Islet precursor cell (in vitro differentiated cells): Measurements from ENCODE around the gene VEZF1.

Source experiments
- DNase-seq: peaks from one replicate; pipeline ENCODE4 v3.0.0-alpha.2; 2018

VEZF1 gene

DNA sequence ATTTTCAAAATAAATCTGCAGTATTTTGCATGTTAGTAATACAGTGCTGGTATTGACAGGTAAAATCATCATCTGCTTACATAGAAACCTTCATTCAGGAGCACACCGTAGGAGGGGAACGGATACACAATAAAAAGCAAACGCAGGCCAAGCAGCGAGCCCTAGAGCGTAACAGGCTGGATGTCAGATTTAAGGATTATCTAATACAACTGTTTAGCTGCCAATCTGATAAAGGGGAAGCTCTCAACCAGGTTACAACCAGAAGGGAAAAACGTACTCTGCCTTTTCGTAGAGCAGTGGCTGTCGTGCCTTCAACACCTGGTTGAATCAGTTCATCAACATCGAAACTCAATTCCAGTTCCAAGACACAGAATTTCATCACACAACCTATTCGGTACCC lies 16.5 kb downstream of the VEZF1 start:
- peak; percentile 38 for DNase-seq

DNA sequence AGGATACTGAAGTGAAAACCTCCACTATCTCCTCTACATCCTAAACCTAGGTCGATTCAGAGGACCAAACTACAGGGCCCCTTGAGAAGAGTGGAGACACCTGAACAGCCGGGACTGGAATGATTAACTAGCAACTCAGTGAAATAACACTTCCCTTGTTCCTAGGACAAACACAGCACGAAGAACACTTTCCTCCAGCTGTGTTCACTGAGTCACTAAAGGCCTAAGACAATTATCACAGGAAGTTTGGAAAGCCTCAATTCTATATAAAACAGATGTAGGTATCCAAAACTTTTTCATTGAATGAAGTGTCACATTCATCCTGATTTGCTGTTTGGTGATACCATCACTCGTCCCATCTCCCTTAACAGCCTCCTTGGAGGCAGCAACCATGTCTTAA lies 17.3 kb downstream of the VEZF1 start:
- peak; percentile 40 for DNase-seq

DNA sequence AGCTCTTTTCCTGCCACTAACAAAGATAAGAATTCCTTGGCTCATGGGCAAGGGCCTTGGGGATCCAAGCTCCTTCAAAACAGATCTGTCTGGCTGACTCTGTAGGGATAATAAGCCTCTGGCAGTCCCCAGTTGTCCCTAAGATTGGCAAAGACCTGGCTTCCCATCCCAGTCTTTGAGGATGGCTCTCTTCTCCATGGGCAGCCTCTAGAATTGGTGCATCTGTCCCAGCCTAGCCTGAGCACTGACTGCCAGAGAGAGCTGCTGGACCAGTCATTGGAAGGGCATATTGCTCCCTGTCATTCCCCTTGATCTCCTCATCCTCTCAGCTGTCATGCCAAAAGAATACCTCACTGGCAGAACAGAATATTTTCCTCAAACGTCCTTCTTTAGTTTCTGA lies 19.6 kb downstream of the VEZF1 start:
- peak; percentile 49 for DNase-seq

DNA sequence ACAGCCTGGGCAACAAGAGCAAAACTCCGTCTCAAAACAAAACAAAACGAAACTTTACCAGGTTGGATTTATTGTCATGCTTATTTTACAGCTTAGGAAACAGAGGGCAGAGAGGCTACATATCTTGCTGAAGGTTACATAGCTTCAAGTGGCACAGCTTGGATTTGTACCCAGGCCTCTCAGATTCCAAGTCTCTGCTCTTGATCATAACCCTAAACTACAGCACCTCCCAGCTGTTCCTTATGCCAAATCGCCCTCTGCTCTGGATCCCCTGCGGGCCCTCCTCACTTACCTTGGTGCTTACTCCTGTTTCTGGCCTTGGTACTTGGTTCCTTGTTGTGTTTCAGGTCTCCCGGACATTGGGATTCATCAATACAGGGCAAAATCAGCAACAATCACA lies 21.2 kb downstream of the VEZF1 start:
- DNase-seq = peak; percentile 48

DNA sequence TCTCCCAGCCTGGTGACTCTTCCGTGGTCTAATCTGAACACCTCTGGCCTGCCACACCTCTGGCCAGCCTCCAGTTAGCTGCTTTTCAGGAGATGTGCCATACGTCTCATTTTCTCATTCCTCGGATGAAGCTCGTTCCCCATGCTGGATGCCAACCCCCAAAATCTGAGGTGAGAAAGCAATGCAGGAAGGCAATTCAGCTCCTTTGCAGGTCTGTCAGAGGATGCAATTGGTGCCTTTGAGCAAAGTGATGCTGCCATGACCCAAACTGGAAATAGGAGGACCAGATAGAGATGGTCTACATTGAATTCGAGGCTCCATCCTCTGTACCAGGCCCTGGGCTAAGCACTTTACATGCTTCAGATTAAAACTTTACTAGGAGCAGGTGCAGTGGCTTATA lies 21.8 kb downstream of the VEZF1 start:
- DNase-seq = no peak

DNA sequence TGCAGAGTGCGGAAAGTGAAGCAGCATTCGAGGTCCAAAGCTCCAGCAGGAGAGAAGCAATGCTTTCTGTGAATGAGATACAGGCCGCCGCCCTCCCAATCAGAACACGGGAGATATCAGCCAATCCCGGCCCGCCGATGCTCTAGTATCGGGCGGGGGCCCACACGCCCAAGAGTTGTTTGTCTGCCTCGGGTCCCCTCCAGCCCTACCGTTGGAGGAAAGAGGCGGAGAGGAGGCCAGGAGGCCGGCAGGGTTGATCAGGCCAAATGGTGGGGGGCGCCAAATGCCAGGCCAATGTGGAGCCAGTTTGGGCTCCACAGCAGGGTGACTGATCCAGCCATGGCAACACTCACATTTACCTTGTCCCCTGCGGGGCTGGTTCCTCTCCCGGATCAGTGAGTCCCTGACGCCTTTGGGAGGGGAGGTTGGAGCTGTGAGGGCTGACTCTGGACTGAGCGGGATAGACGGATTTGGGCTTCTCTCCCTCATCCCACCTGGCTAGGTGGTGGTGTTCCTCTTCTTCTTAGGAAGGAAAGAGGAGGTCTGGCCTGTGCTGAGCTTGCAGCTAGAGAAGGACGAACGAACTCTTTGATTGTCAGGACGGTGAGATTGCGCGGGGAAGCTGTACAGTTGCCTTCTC lies 22.4 kb downstream of the VEZF1 start:
- DNase-seq = peak; percentile 45

DNA sequence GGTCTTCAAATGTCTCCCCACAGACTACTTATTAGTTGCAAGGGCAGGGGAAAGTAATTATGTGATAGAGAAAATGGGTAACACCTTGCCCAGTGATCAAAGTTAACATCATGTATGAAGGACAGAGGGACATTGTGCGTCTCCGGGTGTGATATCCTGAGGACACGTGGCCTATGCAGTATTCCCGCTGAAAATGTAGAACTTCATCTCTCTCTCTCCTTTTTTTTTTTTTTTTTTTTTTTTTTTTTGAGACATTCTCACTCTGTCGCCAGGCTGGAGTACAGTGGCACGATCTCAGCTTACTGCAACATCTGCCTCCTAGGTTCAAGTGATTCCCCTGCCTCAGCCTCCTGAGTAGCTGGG lies 24.9 kb downstream of the VEZF1 start:
- no peak for DNase-seq

DNA sequence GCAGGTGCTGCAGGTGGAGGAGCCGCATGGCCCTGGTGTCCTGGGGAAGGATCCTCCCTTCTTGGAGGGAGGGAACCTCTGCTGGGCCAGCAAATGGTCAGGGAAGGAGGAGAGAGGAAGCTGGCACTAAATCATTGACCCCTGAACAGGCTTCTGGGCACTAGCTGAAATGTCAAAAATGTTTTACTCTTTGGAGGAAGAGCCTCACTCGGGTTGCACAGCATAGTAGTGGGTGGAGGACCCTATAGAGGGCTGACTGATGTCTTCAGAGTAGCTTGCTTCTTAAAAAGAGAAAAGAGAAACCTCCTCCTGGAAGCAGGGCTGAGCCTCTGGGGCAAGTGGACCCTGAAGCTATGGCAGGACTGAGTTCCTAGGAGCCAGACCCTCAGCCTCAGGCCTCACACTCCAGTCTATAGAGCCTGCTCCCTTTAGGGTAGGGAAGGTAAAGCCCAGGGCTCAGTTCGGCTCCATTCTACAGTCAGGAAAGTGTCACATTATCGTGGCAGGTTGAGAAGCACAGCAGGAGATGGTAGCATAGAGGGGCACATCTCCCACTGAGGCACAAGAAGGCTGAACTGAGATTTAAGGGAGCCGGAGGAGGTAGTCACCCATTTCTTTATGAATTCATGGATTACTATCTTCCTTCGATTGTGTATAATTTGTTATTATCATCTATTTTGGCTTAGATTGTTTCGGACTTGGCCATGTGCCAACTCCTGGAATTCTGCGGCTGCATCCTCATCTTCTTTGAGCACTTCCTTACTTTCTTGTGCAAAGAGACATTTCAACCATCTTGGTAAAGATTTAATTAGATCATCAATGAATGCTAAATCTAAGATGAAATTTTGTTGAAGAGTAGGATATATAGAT lies 25.5 kb downstream of the VEZF1 start:
- peak; percentile 40 for DNase-seq

DNA sequence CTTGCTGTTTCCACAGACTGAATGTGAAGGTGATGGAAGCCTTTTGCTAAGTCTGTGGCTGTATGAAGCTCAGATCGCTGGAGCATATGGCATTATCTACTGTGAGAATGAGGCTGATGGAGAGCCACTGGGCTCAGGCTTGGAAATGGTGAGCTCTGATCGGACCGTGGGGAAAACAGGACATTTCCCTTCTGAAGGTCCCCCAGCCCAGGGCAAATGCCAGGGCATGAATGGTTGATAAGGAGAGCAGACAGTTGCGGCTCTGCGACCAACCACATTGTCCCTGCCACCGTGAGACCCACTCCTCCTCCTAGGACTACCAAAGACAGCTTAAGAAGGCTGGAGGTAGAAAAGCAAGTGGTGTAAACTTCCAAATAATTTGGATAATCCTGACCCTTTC lies 28.1 kb downstream of the VEZF1 start:
- DNase-seq = peak; percentile 44

DNA sequence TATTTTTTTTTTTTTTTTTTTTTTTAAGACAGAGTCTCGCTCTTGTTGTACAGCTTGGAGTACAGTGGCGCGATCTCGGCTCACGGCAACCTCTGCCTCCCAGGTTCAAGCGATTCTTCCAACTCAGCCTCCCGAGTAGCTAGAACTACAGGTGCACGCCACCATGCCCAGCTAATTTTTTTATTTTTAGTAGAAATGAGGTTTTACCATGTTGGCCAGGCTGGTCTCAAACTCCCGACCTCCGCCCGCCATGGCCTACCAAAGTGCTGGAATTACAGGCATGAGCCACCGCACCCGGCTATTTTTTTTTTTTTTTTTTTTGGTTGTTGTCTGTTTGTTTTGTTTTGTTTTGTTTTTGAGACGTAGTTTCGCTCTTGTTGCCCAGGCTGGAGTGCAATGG lies 29.7 kb downstream of the VEZF1 start:
- DNase-seq = peak; percentile 13

DNA sequence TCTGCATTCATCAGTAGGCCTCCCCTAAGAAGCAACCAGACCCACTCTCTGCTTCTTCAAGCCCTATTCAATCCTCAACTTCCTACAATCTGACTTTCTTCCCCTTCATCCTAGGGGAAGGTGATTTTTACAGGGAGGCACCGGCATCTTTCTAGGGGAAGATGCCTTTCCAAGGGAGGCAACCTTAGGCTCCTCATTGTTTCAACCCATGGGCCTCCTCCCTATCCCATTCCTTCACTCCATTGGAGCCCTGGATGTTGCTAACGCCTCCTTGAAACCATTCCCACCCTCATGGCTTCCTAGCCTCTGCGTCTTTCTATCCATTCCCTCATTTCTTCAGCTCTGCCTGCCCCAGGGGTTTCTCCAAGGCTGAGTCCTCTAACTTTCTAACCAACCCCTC lies 30.2 kb downstream of the VEZF1 start:
- peak; percentile 38 for DNase-seq

DNA sequence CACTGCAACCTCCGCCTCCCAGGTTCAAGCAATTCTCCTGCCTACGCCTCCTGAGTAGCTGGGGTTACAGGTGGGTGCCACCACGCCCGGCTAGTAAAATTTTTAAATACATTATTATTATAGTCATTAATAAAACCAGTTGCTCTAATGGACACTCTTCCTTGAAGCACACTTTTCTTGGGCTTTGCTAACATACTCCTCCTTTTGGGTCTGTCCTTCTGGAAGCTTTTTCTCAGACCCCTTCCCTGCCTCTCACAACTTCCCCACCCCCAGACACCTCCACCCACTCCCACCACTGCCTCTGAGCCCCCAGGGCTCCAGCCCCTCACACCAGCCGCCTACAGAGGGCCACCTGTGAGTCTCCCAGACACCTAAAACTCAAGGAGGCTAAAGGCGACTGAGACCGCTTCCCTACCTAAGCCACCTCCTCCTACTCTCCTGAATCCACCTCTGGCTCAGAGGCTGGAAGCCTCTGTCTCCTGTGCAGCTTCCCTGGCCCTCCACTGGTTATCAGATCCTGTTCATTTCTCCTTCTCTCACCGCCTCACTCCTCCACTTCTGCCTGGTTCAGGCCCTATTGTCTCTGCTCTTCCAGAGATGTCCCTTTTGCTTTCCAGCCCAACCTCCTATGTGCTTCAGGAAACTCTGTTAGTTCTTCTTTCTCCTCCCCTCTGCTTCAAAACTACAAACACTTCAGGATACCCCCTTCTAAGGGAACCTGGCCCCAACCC lies 30.8 kb downstream of the VEZF1 start:
- DNase-seq = peak; percentile 59

DNA sequence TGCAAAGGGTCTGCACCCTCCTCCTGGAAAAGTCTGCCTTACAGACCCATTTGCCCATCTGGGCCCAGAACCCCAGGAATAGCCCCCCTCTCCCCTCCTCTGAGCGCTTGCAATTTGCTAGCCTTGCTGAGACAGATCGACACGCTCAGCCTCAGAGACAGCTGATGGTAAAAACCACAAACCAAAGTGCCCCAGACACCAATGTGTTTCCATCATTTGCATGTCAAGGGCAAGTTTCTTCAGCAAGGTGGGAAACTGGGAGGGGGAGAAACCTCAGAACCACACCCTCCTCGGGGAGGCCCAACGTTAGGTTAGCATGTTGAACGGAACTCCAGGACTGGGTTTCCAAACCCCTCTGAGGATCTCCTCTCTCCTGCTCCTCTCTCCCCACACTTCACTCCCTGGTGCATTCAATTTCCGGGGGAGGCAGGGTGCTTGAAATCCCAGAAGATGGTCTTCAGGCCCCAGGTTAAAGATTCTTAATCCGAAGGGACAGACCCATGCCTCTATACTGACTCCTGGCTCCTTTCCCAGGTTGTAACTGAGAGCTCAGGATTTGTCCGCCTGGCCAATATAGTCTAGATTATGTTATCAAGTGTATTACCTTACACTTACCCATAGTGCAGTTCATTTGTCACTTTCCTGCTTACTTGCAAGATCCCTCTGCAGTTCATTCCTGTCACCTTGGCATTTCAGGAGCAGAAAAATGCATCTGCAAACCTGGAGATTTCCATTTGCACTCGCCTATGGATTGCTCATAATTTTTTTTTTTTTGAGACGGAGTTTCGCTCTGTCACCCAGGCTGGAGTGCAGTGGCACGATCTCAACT lies 31.5 kb downstream of the VEZF1 start:
- peak; percentile 69 for DNase-seq

DNA sequence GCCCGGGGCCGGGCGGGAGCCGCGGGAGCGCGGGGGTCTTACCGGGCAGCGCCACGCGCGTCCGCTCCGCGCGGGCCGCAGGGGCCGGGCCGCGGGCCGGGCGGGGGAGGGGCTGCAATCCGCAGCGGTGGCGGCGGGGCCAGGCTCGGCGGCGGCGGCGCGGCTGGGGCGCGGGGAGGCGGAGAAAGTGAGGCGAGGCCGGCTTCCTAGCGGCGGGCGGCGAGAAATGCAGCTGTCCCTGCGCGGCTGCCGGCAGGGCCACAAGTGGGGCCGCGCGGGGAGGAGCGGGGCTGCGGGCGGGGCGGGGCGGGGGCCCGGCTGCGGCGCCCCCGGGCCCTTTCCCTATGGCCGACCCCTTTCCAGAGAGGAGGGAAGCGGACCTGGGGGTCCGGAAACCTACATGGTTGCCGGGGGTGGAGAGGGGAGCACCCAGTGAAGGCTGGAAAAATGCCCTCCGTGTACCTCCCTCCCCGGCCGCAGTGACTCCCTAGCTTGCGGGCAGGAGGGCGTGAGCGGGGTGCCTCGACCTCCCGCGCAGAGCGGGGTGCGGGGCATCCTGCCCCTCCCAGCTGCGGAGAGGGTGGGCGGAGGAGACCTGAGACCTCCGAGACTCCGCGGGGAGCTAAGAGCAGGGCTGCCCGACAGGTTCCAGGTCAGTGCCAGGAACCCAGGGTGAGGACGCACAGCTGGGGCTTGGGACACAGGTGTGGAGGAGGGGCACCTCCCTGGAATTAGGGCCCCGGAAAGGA lies 32.7 kb downstream of the VEZF1 start, which contains the start of gene CUEDC1:
CUEDC1 (minus strand) TSS at position 230 of the 749 bp plus-strand sequence. CDS start 69,848 bp downstream, outside the sequence.
- DNase-seq = peak; percentile 90

DNA sequence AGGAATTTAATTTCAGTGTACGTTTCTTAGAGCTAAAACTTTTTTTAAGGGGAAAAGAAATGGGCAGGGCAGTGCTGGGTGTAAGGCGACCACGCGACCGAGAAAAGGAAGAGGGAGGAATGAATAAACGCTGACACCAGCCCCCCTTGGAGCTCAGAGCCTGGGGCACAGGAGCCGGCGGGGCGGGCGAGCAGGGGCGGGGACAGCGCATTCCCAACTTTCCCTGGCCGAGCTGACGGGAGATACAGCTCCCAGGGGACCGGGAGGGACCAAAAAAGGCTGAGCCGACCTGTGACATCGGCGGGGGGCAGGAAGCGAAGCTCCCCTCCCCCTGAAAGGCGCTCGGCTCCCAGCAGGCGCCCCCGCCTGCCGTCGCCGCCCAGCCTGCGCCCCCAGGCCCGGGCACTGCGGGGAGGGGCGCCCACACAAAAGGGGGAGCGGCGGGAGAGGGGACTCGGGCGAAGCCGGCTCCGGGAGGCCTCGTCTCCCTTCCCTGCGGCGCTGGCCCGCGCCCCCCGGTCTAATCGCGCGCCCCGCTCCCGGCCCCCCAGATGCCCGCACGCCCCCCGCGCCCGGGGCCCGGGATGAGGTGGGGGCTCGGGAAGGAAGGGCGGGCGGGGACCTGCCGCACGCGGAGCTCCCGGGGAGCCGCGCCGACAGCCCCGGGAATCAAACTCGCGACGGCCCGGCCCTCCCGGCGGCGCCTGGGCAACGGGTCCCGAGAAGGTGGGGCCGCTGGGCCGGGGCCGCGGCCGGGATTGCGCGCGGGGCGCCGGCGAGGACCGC lies 33.5 kb downstream of the VEZF1 start:
- peak; percentile 94 for DNase-seq

DNA sequence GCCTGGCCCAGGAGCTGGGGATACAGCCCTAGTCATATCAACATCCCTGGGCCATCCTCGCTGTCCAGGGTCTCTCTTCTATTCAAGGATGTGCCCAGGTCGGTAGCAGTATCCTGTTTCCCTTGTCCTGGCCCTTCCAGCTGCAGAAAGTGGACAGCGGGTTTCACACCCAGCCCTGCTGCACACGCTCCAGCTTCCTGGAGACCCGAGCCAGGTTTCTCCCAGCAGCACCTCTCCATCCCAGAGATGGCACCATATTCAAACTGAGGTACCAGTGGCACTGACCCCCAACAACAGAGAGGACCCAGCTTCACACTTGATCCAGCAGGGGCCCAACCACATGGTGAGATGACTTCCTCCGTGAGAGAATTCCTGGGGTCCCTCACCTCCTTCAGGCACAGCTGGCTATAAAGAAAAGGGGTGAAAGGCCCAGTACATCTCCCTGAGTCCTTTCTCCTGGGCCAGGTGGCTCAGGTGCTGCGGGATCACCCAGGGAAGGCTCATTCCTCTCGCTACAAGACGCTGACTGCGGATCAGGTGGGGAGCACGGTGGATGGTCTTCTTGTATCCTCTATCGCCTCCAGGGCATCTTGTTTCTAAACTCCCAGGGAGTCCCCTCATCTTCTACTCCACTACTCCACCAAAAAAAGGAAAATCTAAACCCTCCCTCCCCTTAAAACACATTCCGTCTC lies 34.2 kb downstream of the VEZF1 start:
- DNase-seq = peak; percentile 60

DNA sequence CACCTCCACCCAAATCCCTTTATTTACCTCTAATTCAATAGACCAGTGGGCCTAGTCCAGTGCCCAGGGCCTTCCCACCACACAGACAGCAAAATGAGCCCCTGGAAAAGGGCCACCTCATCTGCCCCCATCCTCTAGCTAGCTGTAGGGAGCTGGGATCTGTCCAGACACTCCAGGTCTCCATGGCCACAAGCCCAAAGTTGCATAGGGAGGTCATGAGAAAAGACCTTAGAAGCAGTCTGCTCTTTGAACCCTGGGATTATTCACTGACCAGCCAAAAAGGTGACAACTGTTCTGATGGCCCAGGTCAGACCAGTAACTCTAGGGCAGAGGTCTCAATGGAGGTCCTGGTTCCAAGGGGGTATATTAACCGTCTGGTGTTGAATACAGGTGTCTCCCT lies 34.8 kb downstream of the VEZF1 start:
- DNase-seq = no peak

DNA sequence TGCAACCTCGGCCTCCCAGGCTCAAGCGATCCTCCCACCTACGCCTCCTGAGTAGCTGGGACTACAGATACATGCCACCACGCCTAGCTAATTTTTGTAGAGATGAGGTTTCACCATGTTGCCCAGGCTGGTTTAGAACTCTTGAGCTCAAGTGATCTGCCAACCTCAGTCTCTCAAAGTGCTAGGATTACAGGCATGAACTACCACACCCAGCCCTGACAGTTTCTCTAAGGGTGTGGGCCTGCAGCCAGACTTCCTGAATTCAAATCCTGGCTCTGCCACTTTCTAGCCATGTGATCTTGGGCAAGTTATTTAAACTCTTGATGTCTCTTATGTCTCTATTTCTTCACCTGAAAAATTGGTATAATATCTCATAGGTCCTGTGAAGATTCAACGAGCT lies 38.4 kb downstream of the VEZF1 start:
- DNase-seq = no peak

DNA sequence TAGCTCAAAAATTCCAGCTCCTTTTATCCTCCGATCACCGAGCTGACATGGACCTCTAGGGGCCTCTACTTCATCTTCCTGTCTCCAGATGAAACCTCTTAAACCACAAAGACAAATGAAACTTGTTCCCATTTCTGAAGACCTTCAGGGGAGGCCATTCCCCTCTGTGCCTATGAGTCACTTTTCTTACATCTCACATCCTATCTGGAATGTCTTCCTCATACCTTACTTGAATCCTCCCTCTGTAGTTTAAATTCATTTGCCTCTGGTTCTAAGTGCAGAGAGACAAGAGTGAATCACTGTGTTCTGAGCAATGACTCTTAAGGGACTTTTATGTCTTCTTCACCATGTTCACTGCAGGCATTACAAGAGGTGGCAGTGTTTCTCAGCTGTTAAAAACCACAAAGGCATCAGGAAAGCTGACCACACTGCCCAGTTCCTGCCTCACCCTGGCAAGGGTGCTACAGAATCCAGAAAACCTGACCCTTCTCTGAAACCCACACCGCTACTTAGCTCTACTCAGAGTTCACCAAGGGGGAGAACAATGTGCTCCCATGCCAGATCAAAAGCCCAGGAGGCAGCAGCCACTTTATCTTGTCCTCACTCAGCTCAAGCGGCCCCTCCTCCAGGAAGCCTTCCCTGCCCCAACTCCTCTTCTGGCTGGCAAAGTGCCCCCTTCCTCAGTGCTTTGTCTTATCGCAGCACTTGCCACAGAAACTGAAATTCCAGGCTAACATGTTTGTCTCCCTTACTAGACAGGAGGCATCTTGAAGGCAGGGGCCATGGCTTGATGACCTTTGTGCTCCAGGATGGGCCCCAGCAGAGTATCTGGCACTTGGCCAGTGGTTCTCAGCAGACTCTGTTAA lies 39.3 kb downstream of the VEZF1 start:
- peak; percentile 96 for DNase-seq

DNA sequence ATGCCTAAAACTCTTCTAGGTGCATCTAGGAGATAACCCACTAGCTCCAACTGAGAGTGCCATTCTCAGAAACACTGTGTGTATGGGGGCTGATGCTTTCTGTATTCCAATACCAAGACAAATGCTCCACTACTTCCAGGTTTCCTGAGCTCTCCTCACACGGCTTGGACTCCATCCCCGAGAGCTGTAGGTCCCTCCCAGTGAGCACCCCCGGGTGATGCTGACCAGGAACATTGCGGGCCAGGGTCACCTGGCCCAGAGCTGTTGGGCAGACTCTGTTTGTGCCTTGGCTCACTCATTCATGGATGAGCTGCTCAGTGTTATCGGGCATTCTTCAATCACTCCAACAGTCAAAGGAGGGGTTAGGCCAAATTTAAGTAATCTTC lies 39.9 kb downstream of the VEZF1 start:
- no peak for DNase-seq
